GM23338 (cell line): ENCODE data around the gene PIGS. TPM values are rescaled to one million over a fixed set of nuclear protein-coding genes. Genes with fewer than 3 reads are reported as not detected.

Source experiments
- polyA plus RNA-seq: library from polyadenylated mRNA; unstranded; fragments of >200 nt; fragmentation: Nextera tagmentation; extraction: Ambion mirVana; gene quantifications from 2 replicates; pipeline ENCODE4 v1.2.1, GENCODE V29; 2016
- total RNA-seq: library from RNA; depleted of rRNA; stranded (reverse); fragments of >200 nt; shearing (Covaris generic); gene quantifications from 2 replicates; pipeline ENCODE4 v1.2.3, GENCODE V29; 2014; rRNA removed

Gene PIGS
- total and polyA plus RNA-seq, 2 experiments from 2014 or later = 16.4 to 53.2 TPM

Other genes with a start within 250 kb of the PIGS start
- 6.8 and 13.2 TPM in 2 replicates for gene IFT20, start 236.1 kb downstream of the PIGS start, total RNA-seq
- 31.4 and 32.3 TPM in 2 replicates for gene IFT20, start 236.1 kb downstream of the PIGS start, polyA plus RNA-seq
- gene TNFAIP1, start 235.8 kb downstream of the PIGS start, total RNA-seq = 8.9 and 13.1 TPM in 2 replicates
- 6.3 and 6.4 TPM in 2 replicates for gene TNFAIP1, start 235.8 kb downstream of the PIGS start, polyA plus RNA-seq
- 70.6 and 77.1 TPM in 2 replicates for gene POLDIP2, start 214.0 kb downstream of the PIGS start, total RNA-seq
- 40.7 and 45.7 TPM in 2 replicates for gene POLDIP2, start 214.0 kb downstream of the PIGS start, polyA plus RNA-seq
- not detected in 2 replicates for gene SEBOX, start 206.3 kb downstream of the PIGS start, total RNA-seq
- gene SEBOX, start 206.3 kb downstream of the PIGS start, polyA plus RNA-seq = not detected in 2 replicates
- 0.35 TPM in 1 of 2 replicates, not detected in the other for gene VTN, start 201.2 kb downstream of the PIGS start, total RNA-seq
- gene VTN, start 201.2 kb downstream of the PIGS start, polyA plus RNA-seq = 0.16 and 0.17 TPM in 2 replicates
- gene SARM1, start 199.8 kb downstream of the PIGS start, total RNA-seq = 10.4 and 15.3 TPM in 2 replicates
- gene SARM1, start 199.8 kb downstream of the PIGS start, polyA plus RNA-seq = 0.89 and 1.4 TPM in 2 replicates
- gene SLC46A1, start 165.3 kb downstream of the PIGS start, total RNA-seq = 12.5 and 12.7 TPM in 2 replicates
- gene SLC46A1, start 165.3 kb downstream of the PIGS start, polyA plus RNA-seq = 3.3 TPM in 2 replicates
- gene SLC13A2, start 97.9 kb downstream of the PIGS start, total RNA-seq = not detected in 2 replicates
- gene SLC13A2, start 97.9 kb downstream of the PIGS start, polyA plus RNA-seq = not detected in 2 replicates
- not detected in 2 replicates for gene FOXN1, start 65.2 kb downstream of the PIGS start, total RNA-seq
- not detected in 2 replicates for gene FOXN1, start 65.2 kb downstream of the PIGS start, polyA plus RNA-seq
- gene UNC119, start 18.9 kb downstream of the PIGS start, total RNA-seq = 78.4 and 93.5 TPM in 2 replicates
- gene UNC119, start 18.9 kb downstream of the PIGS start, polyA plus RNA-seq = 36.9 and 39.0 TPM in 2 replicates
- 157 and 183 TPM in 2 replicates for gene ALDOC, start 5.4 kb upstream of the PIGS start, total RNA-seq
- 33.3 and 33.5 TPM in 2 replicates for gene ALDOC, start 5.4 kb upstream of the PIGS start, polyA plus RNA-seq
- 87.3 and 99.6 TPM in 2 replicates for gene SPAG5, start 27.5 kb upstream of the PIGS start, total RNA-seq
- gene SPAG5, start 27.5 kb upstream of the PIGS start, polyA plus RNA-seq = 99.3 and 104 TPM in 2 replicates
- 38.8 and 41.4 TPM in 2 replicates for gene RSKR, start 42.7 kb upstream of the PIGS start, total RNA-seq
- 4.7 and 7.5 TPM in 2 replicates for gene RSKR, start 42.7 kb upstream of the PIGS start, polyA plus RNA-seq
- gene BLTP2, start 73.6 kb upstream of the PIGS start, total RNA-seq = 166 and 176 TPM in 2 replicates
- 58.6 and 71.0 TPM in 2 replicates for gene BLTP2, start 73.6 kb upstream of the PIGS start, polyA plus RNA-seq
- gene SDF2, start 90.4 kb upstream of the PIGS start, total RNA-seq = 32.5 and 40.6 TPM in 2 replicates
- 40.9 and 54.6 TPM in 2 replicates for gene SDF2, start 90.4 kb upstream of the PIGS start, polyA plus RNA-seq
- gene SUPT6H, start 90.7 kb upstream of the PIGS start, total RNA-seq = 47.1 and 70.7 TPM in 2 replicates
- 17.8 and 22.2 TPM in 2 replicates for gene SUPT6H, start 90.7 kb upstream of the PIGS start, polyA plus RNA-seq
- 10.0 and 11.3 TPM in 2 replicates for gene PROCA1, start 140.4 kb upstream of the PIGS start, total RNA-seq
- 14.4 and 14.9 TPM in 2 replicates for gene PROCA1, start 140.4 kb upstream of the PIGS start, polyA plus RNA-seq
- 381 and 394 TPM in 2 replicates for gene RAB34, start 146.3 kb upstream of the PIGS start, total RNA-seq
- gene RAB34, start 146.3 kb upstream of the PIGS start, polyA plus RNA-seq = 174 and 184 TPM in 2 replicates
- gene RPL23A, start 148.5 kb upstream of the PIGS start, total RNA-seq = 592 and 656 TPM in 2 replicates
- 1,994 and 2,198 TPM in 2 replicates for gene RPL23A, start 148.5 kb upstream of the PIGS start, polyA plus RNA-seq
- gene TLCD1, start 154.7 kb upstream of the PIGS start, total RNA-seq = 16.9 and 26.5 TPM in 2 replicates
- gene TLCD1, start 154.7 kb upstream of the PIGS start, polyA plus RNA-seq = 47.0 and 47.7 TPM in 2 replicates
- 13.2 and 14.9 TPM in 2 replicates for gene NEK8, start 157.3 kb upstream of the PIGS start, total RNA-seq
- 8.9 and 10.0 TPM in 2 replicates for gene NEK8, start 157.3 kb upstream of the PIGS start, polyA plus RNA-seq
- 117 and 152 TPM in 2 replicates for gene TRAF4, start 172.5 kb upstream of the PIGS start, total RNA-seq
- gene TRAF4, start 172.5 kb upstream of the PIGS start, polyA plus RNA-seq = 59.0 and 63.5 TPM in 2 replicates